ENCODE results near the gene DRAM2. TPM values are rescaled to one million over a fixed set of nuclear protein-coding genes. Genes with fewer than 3 reads are reported as not detected.
A peak's percentile ranks its signal among the peaks of the same experiment; 100 is the strongest.

Gene DRAM2
- total and polyA plus RNA-seq, 9 of the 15 experiments (the other 6 are each of a cell fraction or from before 2014, with no cell fraction given) = 29.0 to 161 (median 53.5) TPM

- no peak for TF ChIP-seq ZNF655 (CRISPR knock-in tag; IDR thresholded peaks at IDR 0.05)
- TF ChIP-seq RREB1 (CRISPR knock-in tag; IDR thresholded peaks at IDR 0.05) = 0 out of 2 replicates have a peak, but pooled peaks have one; percentile 13
- TF ChIP-seq SRF (CRISPR knock-in tag; IDR thresholded peaks at IDR 0.05) = peak in 1 of 2 experiments; percentile 59; a peak in 1 of 4 replicates
- TF ChIP-seq, protein P1, sequence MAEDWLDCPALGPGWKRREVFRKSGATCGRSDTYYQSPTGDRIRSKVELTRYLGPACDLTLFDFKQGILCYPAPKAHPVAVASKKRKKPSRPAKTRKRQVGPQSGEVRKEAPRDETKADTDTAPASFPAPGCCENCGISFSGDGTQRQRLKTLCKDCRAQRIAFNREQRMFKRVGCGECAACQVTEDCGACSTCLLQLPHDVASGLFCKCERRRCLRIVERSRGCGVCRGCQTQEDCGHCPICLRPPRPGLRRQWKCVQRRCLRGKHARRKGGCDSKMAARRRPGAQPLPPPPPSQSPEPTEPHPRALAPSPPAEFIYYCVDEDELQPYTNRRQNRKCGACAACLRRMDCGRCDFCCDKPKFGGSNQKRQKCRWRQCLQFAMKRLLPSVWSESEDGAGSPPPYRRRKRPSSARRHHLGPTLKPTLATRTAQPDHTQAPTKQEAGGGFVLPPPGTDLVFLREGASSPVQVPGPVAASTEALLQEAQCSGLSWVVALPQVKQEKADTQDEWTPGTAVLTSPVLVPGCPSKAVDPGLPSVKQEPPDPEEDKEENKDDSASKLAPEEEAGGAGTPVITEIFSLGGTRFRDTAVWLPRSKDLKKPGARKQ (CRISPR knock-in tag; IDR thresholded peaks at IDR 0.05) = no peak
- TF ChIP-seq, protein P2, sequence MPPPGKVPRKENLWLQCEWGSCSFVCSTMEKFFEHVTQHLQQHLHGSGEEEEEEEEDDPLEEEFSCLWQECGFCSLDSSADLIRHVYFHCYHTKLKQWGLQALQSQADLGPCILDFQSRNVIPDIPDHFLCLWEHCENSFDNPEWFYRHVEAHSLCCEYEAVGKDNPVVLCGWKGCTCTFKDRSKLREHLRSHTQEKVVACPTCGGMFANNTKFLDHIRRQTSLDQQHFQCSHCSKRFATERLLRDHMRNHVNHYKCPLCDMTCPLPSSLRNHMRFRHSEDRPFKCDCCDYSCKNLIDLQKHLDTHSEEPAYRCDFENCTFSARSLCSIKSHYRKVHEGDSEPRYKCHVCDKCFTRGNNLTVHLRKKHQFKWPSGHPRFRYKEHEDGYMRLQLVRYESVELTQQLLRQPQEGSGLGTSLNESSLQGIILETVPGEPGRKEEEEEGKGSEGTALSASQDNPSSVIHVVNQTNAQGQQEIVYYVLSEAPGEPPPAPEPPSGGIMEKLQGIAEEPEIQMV (tag; conservative IDR thresholded peaks at IDR 0.05; ENCODE audit: low read depth) = no peak
- TF ChIP-seq MEIS2 (IDR thresholded peaks at IDR 0.05; ENCODE audit: partially characterized antibody) = peak; percentile 64
- no peak for TF ChIP-seq CAMTA2 (CRISPR knock-in tag; conservative IDR thresholded peaks at IDR 0.05)
- no peak for TF ChIP-seq MTF1 (CRISPR knock-in tag; IDR thresholded peaks at IDR 0.05; ENCODE audit: borderline replicate concordance)
- TF ChIP-seq ZNF639 (CRISPR knock-in tag; conservative IDR thresholded peaks at IDR 0.05 in 1 of 2, IDR thresholded peaks at IDR 0.05 in 1 of 2) = peak in 1 of 2 experiments; percentile 71; a peak in 2 of 4 replicates
- TF ChIP-seq BCL6 (CRISPR knock-in tag; IDR thresholded peaks at IDR 0.05) = no peak
- TF ChIP-seq HDAC2 (IDR thresholded peaks at IDR 0.05) = peak; percentile 85
- no peak for TF ChIP-seq KLF16 (IDR thresholded peaks at IDR 0.05)
Observed at GRCh38 chr1:111139956-111140679, at the start of gene DRAM2, which contains the start of gene CEPT1 (continued).

Measured in K562 (cell line).